DMS79 (cell line): ENCODE data around the gene STARD4.

Source experiments
- DNase-seq: peaks from one replicate; lab custom pipeline; 2025; lab: John Stamatoyannopoulos, UW

Gene STARD4

GRCh38 chr5:111469903-111470302 lies 42.4 kb downstream of the STARD4 start:
- no peak for DNase-seq

- DNase-seq = no peak
Measured at GRCh38 chr5:111469293-111469896, 42.9 kb downstream of the STARD4 start.

GRCh38 chr5:111463311-111463710 lies 49.0 kb downstream of the STARD4 start:
- peak; percentile 45 for DNase-seq

- no peak for DNase-seq
Measured at GRCh38 chr5:111461934-111462333, 50.4 kb downstream of the STARD4 start.

GRCh38 chr5:111461255-111461671 lies 51.1 kb downstream of the STARD4 start:
- DNase-seq = no peak

GRCh38 chr5:111454776-111455175 lies 57.6 kb downstream of the STARD4 start:
- DNase-seq = no peak

- peak; percentile 85 for DNase-seq
Measured at GRCh38 chr5:111454198-111454622, 58.1 kb downstream of the STARD4 start.

GRCh38 chr5:111453747-111454146 lies 58.6 kb downstream of the STARD4 start:
- peak; percentile 6 for DNase-seq

GRCh38 chr5:111453295-111453694 lies 59.0 kb downstream of the STARD4 start:
- DNase-seq = no peak

GRCh38 chr5:111447822-111448221 lies 64.5 kb downstream of the STARD4 start:
- DNase-seq = peak; percentile 80

GRCh38 chr5:111447099-111447498 lies 65.2 kb downstream of the STARD4 start:
- DNase-seq = no peak
